ENCODE measurements around the gene RNF207.

Gene RNF207

GRCh38 chr1:6262555-6263420 is 56.9 kb downstream of the RNF207 start:
- no peak for DNase-seq (ENCODE audit: low read depth in 1 of 2, low spot score in 1 of 2)
- peaks cover 28% of the 10 kb centered on the region for H3K27me3 ChIP-seq (ENCODE audit: insufficient read depth, poor library complexity, severe bottlenecking)
- H3K27ac ChIP-seq (replicated peaks) = no peak overlapping the region
- TF ChIP-seq GABPA (IDR thresholded peaks at IDR 0.05; ENCODE audit: low read depth) (no peak), SPI1 (IDR thresholded peaks at IDR 0.05; ENCODE audit: borderline replicate concordance, low read depth) (no peak), POLR2AphosphoS5 (IDR thresholded peaks at IDR 0.05; ENCODE audit: low read depth) (no peak)
- H3K4me3 ChIP-seq (replicated peaks; ENCODE audit: insufficient read depth, low read length) = no peak overlapping the region

GRCh38 chr1:6263716-6264115 is 57.8 kb downstream of the RNF207 start:
- Histone ChIP-seq H3K4me3 (replicated peaks; ENCODE audit: insufficient read depth, low read length) (no peak overlapping the region), H3K27me3 (ENCODE audit: insufficient read depth, poor library complexity, severe bottlenecking) (peaks cover 26% of the 10 kb centered on the region), H3K27ac (replicated peaks) (no peak overlapping the region)
- TF ChIP-seq POLR2AphosphoS5 (IDR thresholded peaks at IDR 0.05; ENCODE audit: low read depth) (no peak), REST (IDR thresholded peaks at IDR 0.05; ENCODE audit: insufficient replicate concordance, low read depth) (no peak), SPI1 (IDR thresholded peaks at IDR 0.05; ENCODE audit: borderline replicate concordance, low read depth) (no peak), GABPA (IDR thresholded peaks at IDR 0.05; ENCODE audit: low read depth) (no peak), CTCF (IDR thresholded peaks at IDR 0.05; ENCODE audit: insufficient read depth, low read length) (no peak)
- no peak for DNase-seq (ENCODE audit: low read depth in 1 of 2, low spot score in 1 of 2)

GRCh38 chr1:6265151-6265550 is 59.2 kb downstream of the RNF207 start:
- no peak overlapping the region for H3K4me3 ChIP-seq (replicated peaks; ENCODE audit: insufficient read depth, low read length)
- peaks cover 13% of the 10 kb centered on the region for H3K27me3 ChIP-seq (ENCODE audit: insufficient read depth, poor library complexity, severe bottlenecking)
- TF ChIP-seq POLR2AphosphoS5 (IDR thresholded peaks at IDR 0.05; ENCODE audit: low read depth) = no peak
- TF ChIP-seq SPI1 (IDR thresholded peaks at IDR 0.05; ENCODE audit: borderline replicate concordance, low read depth) = no peak
- TF ChIP-seq CTCF (IDR thresholded peaks at IDR 0.05; ENCODE audit: insufficient read depth, low read length) = no peak
- TF ChIP-seq GABPA (IDR thresholded peaks at IDR 0.05; ENCODE audit: low read depth) = no peak
- no peak for TF ChIP-seq REST (IDR thresholded peaks at IDR 0.05; ENCODE audit: insufficient replicate concordance, low read depth)
- H3K27ac ChIP-seq (replicated peaks) = no peak overlapping the region
- DNase-seq (ENCODE audit: low read depth in 1 of 2, low spot score in 1 of 2) = no peak

- H3K27ac ChIP-seq (replicated peaks) = no peak overlapping the region
- H3K27me3 ChIP-seq (ENCODE audit: insufficient read depth, poor library complexity, severe bottlenecking) = peaks cover 5% of the 10 kb centered on the region
- no peak for DNase-seq (ENCODE audit: low read depth in 1 of 2, low spot score in 1 of 2)
- no peak overlapping the region for H3K4me3 ChIP-seq (replicated peaks; ENCODE audit: insufficient read depth, low read length)
- no peak for TF ChIP-seq CTCF (IDR thresholded peaks at IDR 0.05; ENCODE audit: insufficient read depth, low read length)
- no peak for TF ChIP-seq REST (IDR thresholded peaks at IDR 0.05; ENCODE audit: insufficient replicate concordance, low read depth)
- TF ChIP-seq GABPA (IDR thresholded peaks at IDR 0.05; ENCODE audit: low read depth) = no peak
- no peak for TF ChIP-seq POLR2AphosphoS5 (IDR thresholded peaks at IDR 0.05; ENCODE audit: low read depth)
- no peak for TF ChIP-seq SPI1 (IDR thresholded peaks at IDR 0.05; ENCODE audit: borderline replicate concordance, low read depth)
Measured at GRCh38 chr1:6266641-6267040, 60.7 kb downstream of the RNF207 start.
